Measurements from ENCODE around the gene PHYHD1. TPM values are rescaled to one million over a fixed set of nuclear protein-coding genes. Genes with fewer than 3 reads are reported as not detected.

PHYHD1 gene
- total and polyA plus RNA-seq, 10 donors, result 7.2 to 22.3 (median 12.6) TPM

- H3K27me3 ChIP-seq (replicated peaks in 1 of 7), result no peaks in the 10 kb centered on the region
- intact Hi-C loops (cut with DNase I; ENCODE audit: low total_unique reads), result loop anchor here (2.0 kb wide), 1 partner anchor 65 kb away; no protein-coding TSS in a partner anchor
- no peak overlapping the region for H3K4me3 ChIP-seq
- TF ChIP-seq POLR2A (IDR thresholded peaks at IDR 0.05), result no peak
- peak in 2 of 3 donors; percentile 25 to 40 for TF ChIP-seq POLR2AphosphoS5 (IDR thresholded peaks at IDR 0.05)
- TF ChIP-seq CTCF (IDR thresholded peaks at IDR 0.05 in 8 of 11, conservative IDR thresholded peaks at IDR 0.05 in 3 of 11), result peak; percentile 56 to 95 (median 88)
- DNase-seq, result no peak
- H3K36me3 ChIP-seq, result no peaks in the 10 kb centered on the region
- 32 to 41% (median 35%) methylated on average over 10 of the region's 10 CpGs for WGBS, 5 donors
- H3K9me3 ChIP-seq, result no peaks in the 10 kb centered on the region
- H3K4me1 ChIP-seq, result peaks cover 5 to 20% (median 9%) of the 10 kb centered on the region in 6 donors
- H3K27ac ChIP-seq, result no peak overlapping the region
Measured at GRCh38 chr9:128927731-128928411, 7.1 kb downstream of the PHYHD1 start.

GRCh38 chr9:128928624-128929023, 7.8 kb downstream of the PHYHD1 start:
- Histone ChIP-seq H3K9me3 (no peaks in the 10 kb centered on the region), H3K4me1 (peaks cover 5 to 13% (median 7%) of the 10 kb centered on the region in 6 donors), H3K27me3 (replicated peaks in 1 of 7) (no peaks in the 10 kb centered on the region), H3K4me3 (no peak overlapping the region), H3K27ac (no peak overlapping the region), H3K36me3 (no peaks in the 10 kb centered on the region)
- WGBS, 5 donors, result 76 to 89% (median 87%) methylated on average over 2 of the region's 2 CpGs
- TF ChIP-seq CTCF (IDR thresholded peaks at IDR 0.05 in 8 of 11, conservative IDR thresholded peaks at IDR 0.05 in 3 of 11), result no peak
- TF ChIP-seq POLR2AphosphoS5 (IDR thresholded peaks at IDR 0.05), result no peak
- TF ChIP-seq POLR2A (IDR thresholded peaks at IDR 0.05), result no peak
- intact Hi-C loops (cut with DNase I; ENCODE audit: low total_unique reads), result loop anchor here (2.0 kb wide), 1 partner anchor 66 kb away; no protein-coding TSS in a partner anchor
- DNase-seq, result no peak

GRCh38 chr9:128929560-128929959, 8.8 kb downstream of the PHYHD1 start:
- no peak for DNase-seq
- intact Hi-C loops (cut with DNase I; ENCODE audit: low total_unique reads), result loop anchor here (2.0 kb wide), 1 partner anchor 67 kb away; no protein-coding TSS in a partner anchor
- peaks cover 5 to 12% (median 7%) of the 10 kb centered on the region in 6 donors for H3K4me1 ChIP-seq
- no peak overlapping the region for H3K4me3 ChIP-seq
- H3K36me3 ChIP-seq, result no peaks in the 10 kb centered on the region
- no peak overlapping the region for H3K27ac ChIP-seq
- no peak for TF ChIP-seq POLR2A (IDR thresholded peaks at IDR 0.05)
- TF ChIP-seq POLR2AphosphoS5 (IDR thresholded peaks at IDR 0.05), result no peak
- TF ChIP-seq CTCF (IDR thresholded peaks at IDR 0.05 in 8 of 11, conservative IDR thresholded peaks at IDR 0.05 in 3 of 11), result no peak
- WGBS, 5 donors, result 81 to 91% (median 89%) methylated on average over 4 of the region's 4 CpGs
- H3K27me3 ChIP-seq (replicated peaks in 1 of 7), result no peaks in the 10 kb centered on the region
- H3K9me3 ChIP-seq, result no peaks in the 10 kb centered on the region

- no peak for TF ChIP-seq POLR2A (IDR thresholded peaks at IDR 0.05)
- TF ChIP-seq POLR2AphosphoS5 (IDR thresholded peaks at IDR 0.05), result no peak
- no peak for TF ChIP-seq CTCF (IDR thresholded peaks at IDR 0.05 in 8 of 11, conservative IDR thresholded peaks at IDR 0.05 in 3 of 11)
- Histone ChIP-seq H3K27ac (no peak overlapping the region), H3K4me3 (no peak overlapping the region), H3K4me1 (no peaks in the 10 kb centered on the region), H3K36me3 (no peaks in the 10 kb centered on the region), H3K27me3 (replicated peaks in 1 of 7) (no peaks in the 10 kb centered on the region), H3K9me3 (no peaks in the 10 kb centered on the region)
- peak; percentile 19 for DNase-seq
- whole genome bisulfite sequencing, 5 donors, result 75 to 91% (median 89%) methylated on average over 5 of the region's 5 CpGs
- intact Hi-C loops (cut with DNase I; ENCODE audit: low total_unique reads), result no loop called here
Measured at GRCh38 chr9:128933731-128934130, 12.9 kb downstream of the PHYHD1 start.

All from spleen (tissue), 11 donors.